ENCODE data around the gene HCCS.

HCCS gene

DNA sequence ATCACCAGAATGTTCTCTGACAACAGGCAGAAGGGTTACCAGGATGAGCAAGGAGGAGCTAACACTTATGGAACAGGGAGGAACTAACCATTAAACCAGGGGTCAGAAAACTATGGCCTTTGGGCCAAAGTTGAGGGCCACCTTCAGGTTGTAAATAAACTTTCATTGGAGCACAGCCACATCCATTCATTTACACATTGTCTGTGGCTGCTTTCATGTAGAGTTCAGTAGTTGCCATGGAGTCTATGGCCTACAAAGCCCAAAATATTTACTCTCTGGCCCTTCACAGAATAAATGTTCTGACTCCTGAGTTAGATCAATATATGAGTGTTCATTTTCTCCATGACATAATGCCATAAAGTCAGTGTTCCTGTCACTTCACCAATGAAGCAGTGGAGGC, 13.2 kb upstream of the HCCS start:
- no peak overlapping the region for H3K27ac ChIP-seq (ENCODE audit: poor library complexity, severe bottlenecking)
- H3K27me3 ChIP-seq (ENCODE audit: insufficient read depth, poor library complexity, severe bottlenecking) = no peaks in the 10 kb centered on the region
- TF ChIP-seq, protein P1, sequence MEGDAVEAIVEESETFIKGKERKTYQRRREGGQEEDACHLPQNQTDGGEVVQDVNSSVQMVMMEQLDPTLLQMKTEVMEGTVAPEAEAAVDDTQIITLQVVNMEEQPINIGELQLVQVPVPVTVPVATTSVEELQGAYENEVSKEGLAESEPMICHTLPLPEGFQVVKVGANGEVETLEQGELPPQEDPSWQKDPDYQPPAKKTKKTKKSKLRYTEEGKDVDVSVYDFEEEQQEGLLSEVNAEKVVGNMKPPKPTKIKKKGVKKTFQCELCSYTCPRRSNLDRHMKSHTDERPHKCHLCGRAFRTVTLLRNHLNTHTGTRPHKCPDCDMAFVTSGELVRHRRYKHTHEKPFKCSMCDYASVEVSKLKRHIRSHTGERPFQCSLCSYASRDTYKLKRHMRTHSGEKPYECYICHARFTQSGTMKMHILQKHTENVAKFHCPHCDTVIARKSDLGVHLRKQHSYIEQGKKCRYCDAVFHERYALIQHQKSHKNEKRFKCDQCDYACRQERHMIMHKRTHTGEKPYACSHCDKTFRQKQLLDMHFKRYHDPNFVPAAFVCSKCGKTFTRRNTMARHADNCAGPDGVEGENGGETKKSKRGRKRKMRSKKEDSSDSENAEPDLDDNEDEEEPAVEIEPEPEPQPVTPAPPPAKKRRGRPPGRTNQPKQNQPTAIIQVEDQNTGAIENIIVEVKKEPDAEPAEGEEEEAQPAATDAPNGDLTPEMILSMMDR (IDR thresholded peaks at IDR 0.05; ENCODE audit: poor library complexity, severe bottlenecking) = no peak
- H3K4me3 ChIP-seq (ENCODE audit: severe bottlenecking) = no peak overlapping the region
- H3K9me3 ChIP-seq (ENCODE audit: severe bottlenecking) = no peaks in the 10 kb centered on the region
- H3K4me1 ChIP-seq (ENCODE audit: insufficient read depth, poor library complexity, severe bottlenecking) = no peaks in the 10 kb centered on the region
- DNase-seq (ENCODE audit: low spot score) (no peak), ATAC-seq (ENCODE audit: low read depth) (no peak)
- no peaks in the 10 kb centered on the region for H3K36me3 ChIP-seq (ENCODE audit: low read depth)

GRCh38 chrX:11099465-11099864, 11.7 kb upstream of the HCCS start:
- H3K27ac ChIP-seq (ENCODE audit: poor library complexity, severe bottlenecking) = no peak overlapping the region
- no peak for DNase-seq (ENCODE audit: low spot score)
- no peaks in the 10 kb centered on the region for H3K27me3 ChIP-seq (ENCODE audit: insufficient read depth, poor library complexity, severe bottlenecking)
- no peaks in the 10 kb centered on the region for H3K9me3 ChIP-seq (ENCODE audit: severe bottlenecking)
- TF ChIP-seq, protein P1 (IDR thresholded peaks at IDR 0.05; ENCODE audit: poor library complexity, severe bottlenecking) = no peak
- H3K4me1 ChIP-seq (ENCODE audit: insufficient read depth, poor library complexity, severe bottlenecking) = no peaks in the 10 kb centered on the region
- ATAC-seq (ENCODE audit: low read depth) = no peak
- H3K36me3 ChIP-seq (ENCODE audit: low read depth) = no peaks in the 10 kb centered on the region
- H3K4me3 ChIP-seq (ENCODE audit: severe bottlenecking) = no peak overlapping the region

DNA sequence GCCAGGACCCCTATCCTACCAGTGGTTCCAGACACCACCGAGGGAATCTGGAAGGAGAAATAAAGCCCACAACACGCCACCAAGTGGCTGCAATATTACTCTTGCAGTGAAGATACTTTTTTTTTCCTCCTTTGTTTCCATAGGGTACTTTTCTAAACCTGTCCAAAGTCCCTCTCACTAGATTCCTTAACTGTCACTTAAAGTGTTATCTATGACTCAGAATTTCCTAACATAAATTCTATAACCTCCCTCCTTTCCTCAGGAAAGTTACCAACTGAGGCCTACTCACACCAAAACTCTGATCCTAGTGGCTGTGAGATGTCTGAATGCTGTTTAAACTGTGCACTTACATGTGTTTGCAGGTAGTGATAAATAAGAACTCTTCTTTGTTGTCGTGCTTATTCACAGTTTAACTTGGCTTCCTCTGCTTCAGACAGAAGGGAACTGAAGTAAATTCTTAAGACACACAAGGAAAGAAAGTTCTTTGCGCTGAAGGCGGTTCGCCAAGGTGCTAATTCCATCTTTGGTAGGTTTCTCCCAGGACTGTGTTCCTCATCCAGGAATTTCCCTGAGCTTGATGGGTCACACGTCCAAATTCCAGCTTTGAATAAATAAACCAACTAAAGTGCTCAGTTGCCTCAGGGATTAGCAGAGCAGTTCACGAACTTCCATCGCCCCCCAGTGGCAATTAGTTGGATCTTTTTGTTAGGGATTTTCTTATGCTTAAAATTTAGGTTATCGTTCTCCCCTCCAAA, 10.7 kb upstream of the HCCS start:
- TF ChIP-seq, protein P1 (IDR thresholded peaks at IDR 0.05; ENCODE audit: poor library complexity, severe bottlenecking) = peak; percentile 65
- Histone ChIP-seq H3K4me1 (ENCODE audit: insufficient read depth, poor library complexity, severe bottlenecking) (no peaks in the 10 kb centered on the region), H3K36me3 (ENCODE audit: low read depth) (no peaks in the 10 kb centered on the region), H3K4me3 (ENCODE audit: severe bottlenecking) (no peak overlapping the region), H3K9me3 (ENCODE audit: severe bottlenecking) (no peaks in the 10 kb centered on the region), H3K27me3 (ENCODE audit: insufficient read depth, poor library complexity, severe bottlenecking) (no peaks in the 10 kb centered on the region), H3K27ac (ENCODE audit: poor library complexity, severe bottlenecking) (no peak overlapping the region)
- DNase-seq (ENCODE audit: low spot score) (no peak), ATAC-seq (ENCODE audit: low read depth) (peak; percentile 58; the same call in 2 of the 3 replicates)

DNA sequence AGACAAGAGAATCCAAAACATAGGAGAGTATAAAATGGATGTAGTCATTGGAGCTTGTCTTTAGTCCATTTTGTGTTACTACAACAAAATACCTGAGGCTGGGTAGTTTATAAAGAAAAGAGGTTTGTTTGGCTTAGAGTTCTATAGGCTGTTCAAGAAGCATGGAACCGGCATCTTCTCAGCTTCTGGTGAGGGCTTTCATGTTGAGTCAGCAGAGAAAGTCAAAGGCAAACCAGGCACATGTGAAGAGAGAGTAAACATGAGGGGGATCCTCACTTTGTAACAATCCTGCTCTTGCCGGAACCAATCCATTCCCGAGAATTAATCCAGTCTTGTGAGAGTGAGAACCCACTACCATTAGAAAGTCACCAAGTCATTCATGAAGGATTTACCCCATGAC, 8.1 kb upstream of the HCCS start:
- TF ChIP-seq, protein P1 (IDR thresholded peaks at IDR 0.05; ENCODE audit: poor library complexity, severe bottlenecking) = no peak
- Histone ChIP-seq H3K4me1 (ENCODE audit: insufficient read depth, poor library complexity, severe bottlenecking) (no peaks in the 10 kb centered on the region), H3K4me3 (ENCODE audit: severe bottlenecking) (no peak overlapping the region), H3K36me3 (ENCODE audit: low read depth) (no peaks in the 10 kb centered on the region), H3K27ac (ENCODE audit: poor library complexity, severe bottlenecking) (no peak overlapping the region), H3K9me3 (ENCODE audit: severe bottlenecking) (no peaks in the 10 kb centered on the region), H3K27me3 (ENCODE audit: insufficient read depth, poor library complexity, severe bottlenecking) (no peaks in the 10 kb centered on the region)
- ATAC-seq (ENCODE audit: low read depth) (no peak), DNase-seq (ENCODE audit: low spot score) (no peak)

DNA sequence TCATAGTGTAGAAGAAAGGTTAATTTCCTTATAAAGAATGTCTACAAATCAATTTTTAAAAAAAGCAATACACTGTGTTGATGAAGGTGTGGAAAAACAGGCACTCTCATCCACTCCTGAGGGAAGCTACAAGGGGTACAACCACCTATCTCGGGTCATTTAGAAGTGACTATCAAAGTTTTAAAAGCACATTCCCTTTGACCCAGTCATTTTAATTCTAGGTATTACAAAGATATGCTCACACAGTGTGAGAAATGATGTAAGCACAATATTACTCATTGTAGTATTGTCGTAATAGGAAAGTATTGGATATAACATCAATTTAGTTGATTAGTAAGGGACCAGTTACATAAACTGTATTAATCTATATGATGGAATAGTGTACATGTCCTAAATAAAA, 7.4 kb upstream of the HCCS start:
- H3K4me3 ChIP-seq (ENCODE audit: severe bottlenecking) = no peak overlapping the region
- H3K27ac ChIP-seq (ENCODE audit: poor library complexity, severe bottlenecking) = no peak overlapping the region
- TF ChIP-seq, protein P1 (IDR thresholded peaks at IDR 0.05; ENCODE audit: poor library complexity, severe bottlenecking) = no peak
- DNase-seq (ENCODE audit: low spot score) = no peak
- no peaks in the 10 kb centered on the region for H3K36me3 ChIP-seq (ENCODE audit: low read depth)
- H3K27me3 ChIP-seq (ENCODE audit: insufficient read depth, poor library complexity, severe bottlenecking) = no peaks in the 10 kb centered on the region
- no peaks in the 10 kb centered on the region for H3K9me3 ChIP-seq (ENCODE audit: severe bottlenecking)
- H3K4me1 ChIP-seq (ENCODE audit: insufficient read depth, poor library complexity, severe bottlenecking) = no peaks in the 10 kb centered on the region
- no peak for ATAC-seq (ENCODE audit: low read depth)

Measured in RWPE2 (cell line).